ENCODE results near the gene WNT4. TPM values are rescaled to one million over a fixed set of nuclear protein-coding genes. Genes with fewer than 3 reads are reported as not detected.

The WNT4 gene
- total RNA-seq, 1 experiment from 2014 or later: 0.70 TPM

GRCh38 chr1:22186311-22186710 is 43.4 kb upstream of the WNT4 start (continued):
- TF ChIP-seq, protein P1, sequence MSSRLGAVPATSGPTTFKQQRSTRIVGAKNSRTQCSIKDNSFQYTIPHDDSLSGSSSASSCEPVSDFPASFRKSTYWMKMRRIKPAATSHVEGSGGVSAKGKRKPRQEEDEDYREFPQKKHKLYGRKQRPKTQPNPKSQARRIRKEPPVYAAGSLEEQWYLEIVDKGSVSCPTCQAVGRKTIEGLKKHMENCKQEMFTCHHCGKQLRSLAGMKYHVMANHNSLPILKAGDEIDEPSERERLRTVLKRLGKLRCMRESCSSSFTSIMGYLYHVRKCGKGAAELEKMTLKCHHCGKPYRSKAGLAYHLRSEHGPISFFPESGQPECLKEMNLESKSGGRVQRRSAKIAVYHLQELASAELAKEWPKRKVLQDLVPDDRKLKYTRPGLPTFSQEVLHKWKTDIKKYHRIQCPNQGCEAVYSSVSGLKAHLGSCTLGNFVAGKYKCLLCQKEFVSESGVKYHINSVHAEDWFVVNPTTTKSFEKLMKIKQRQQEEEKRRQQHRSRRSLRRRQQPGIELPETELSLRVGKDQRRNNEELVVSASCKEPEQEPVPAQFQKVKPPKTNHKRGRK (CRISPR knock-in tag; IDR thresholded peaks at IDR 0.05; ENCODE audit: borderline replicate concordance): no peak
- TF ChIP-seq HMGXB4 (CRISPR knock-in tag; IDR thresholded peaks at IDR 0.05): no peak
- TF ChIP-seq ZNF423 (CRISPR knock-in tag; IDR thresholded peaks at IDR 0.05): no peak
- no peak for TF ChIP-seq KAT7 (CRISPR knock-in tag; IDR thresholded peaks at IDR 0.05; ENCODE audit: borderline replicate concordance)
- no peak for TF ChIP-seq ZNF263 (CRISPR knock-in tag; IDR thresholded peaks at IDR 0.05; ENCODE audit: low read depth)
- TF ChIP-seq, protein P2, sequence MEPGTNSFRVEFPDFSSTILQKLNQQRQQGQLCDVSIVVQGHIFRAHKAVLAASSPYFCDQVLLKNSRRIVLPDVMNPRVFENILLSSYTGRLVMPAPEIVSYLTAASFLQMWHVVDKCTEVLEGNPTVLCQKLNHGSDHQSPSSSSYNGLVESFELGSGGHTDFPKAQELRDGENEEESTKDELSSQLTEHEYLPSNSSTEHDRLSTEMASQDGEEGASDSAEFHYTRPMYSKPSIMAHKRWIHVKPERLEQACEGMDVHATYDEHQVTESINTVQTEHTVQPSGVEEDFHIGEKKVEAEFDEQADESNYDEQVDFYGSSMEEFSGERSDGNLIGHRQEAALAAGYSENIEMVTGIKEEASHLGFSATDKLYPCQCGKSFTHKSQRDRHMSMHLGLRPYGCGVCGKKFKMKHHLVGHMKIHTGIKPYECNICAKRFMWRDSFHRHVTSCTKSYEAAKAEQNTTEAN (CRISPR knock-in tag; IDR thresholded peaks at IDR 0.05): no peak
- TF ChIP-seq, protein P3, sequence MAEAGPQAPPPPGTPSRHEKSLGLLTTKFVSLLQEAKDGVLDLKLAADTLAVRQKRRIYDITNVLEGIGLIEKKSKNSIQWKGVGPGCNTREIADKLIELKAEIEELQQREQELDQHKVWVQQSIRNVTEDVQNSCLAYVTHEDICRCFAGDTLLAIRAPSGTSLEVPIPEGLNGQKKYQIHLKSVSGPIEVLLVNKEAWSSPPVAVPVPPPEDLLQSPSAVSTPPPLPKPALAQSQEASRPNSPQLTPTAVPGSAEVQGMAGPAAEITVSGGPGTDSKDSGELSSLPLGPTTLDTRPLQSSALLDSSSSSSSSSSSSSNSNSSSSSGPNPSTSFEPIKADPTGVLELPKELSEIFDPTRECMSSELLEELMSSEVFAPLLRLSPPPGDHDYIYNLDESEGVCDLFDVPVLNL (CRISPR knock-in tag; IDR thresholded peaks at IDR 0.05; ENCODE audit: borderline replicate concordance, low read depth): no peak
- TF ChIP-seq ZNF232 (CRISPR knock-in tag; IDR thresholded peaks at IDR 0.05): no peak
- TF ChIP-seq HMGA2 (CRISPR knock-in tag; IDR thresholded peaks at IDR 0.05): no peak
- no peak for TF ChIP-seq TEAD4 (CRISPR knock-in tag; IDR thresholded peaks at IDR 0.05)
- no peak for TF ChIP-seq ZNF396 (CRISPR knock-in tag; IDR thresholded peaks at IDR 0.05; ENCODE audit: borderline replicate concordance)
- TF ChIP-seq ETV6 (CRISPR knock-in tag; IDR thresholded peaks at IDR 0.05): no peak

- Mint-ChIP-seq H3K36me3 (no peaks in the 10 kb centered on the region), H3K4me1 (0 out of 2 replicates have a peak, but pooled peaks cover 3% of the 10 kb centered on the region), H3K9me3 (no peaks in the 10 kb centered on the region), H3K27me3 (ENCODE audit: low read depth) (peaks cover 3% of the 10 kb centered on the region; the same call in 1 of the 2 replicates), H3K27ac (no peak overlapping the region), H3K4me3 (no peak overlapping the region)
- DNase-seq (ENCODE audit: low spot score) (peak; percentile 58), ATAC-seq (peak; percentile 58)
- TF ChIP-seq E2F5 (CRISPR knock-in tag; IDR thresholded peaks at IDR 0.05): no peak
- TF ChIP-seq ETV6 (CRISPR knock-in tag; IDR thresholded peaks at IDR 0.05): no peak
- TF ChIP-seq, protein P4, sequence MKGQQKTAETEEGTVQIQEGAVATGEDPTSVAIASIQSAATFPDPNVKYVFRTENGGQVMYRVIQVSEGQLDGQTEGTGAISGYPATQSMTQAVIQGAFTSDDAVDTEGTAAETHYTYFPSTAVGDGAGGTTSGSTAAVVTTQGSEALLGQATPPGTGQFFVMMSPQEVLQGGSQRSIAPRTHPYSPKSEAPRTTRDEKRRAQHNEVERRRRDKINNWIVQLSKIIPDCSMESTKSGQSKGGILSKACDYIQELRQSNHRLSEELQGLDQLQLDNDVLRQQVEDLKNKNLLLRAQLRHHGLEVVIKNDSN (CRISPR knock-in tag; IDR thresholded peaks at IDR 0.05): no peak
- ChIA-PET CTCF (interaction anchor here (1.1 kb wide), 1 partner anchor 18 kb away, joined by 3 read pairs; no protein-coding TSS in a partner anchor), POLR2A (no interaction called here)
Measured at GRCh38 chr1:22184892-22185612, 42.2 kb upstream of the WNT4 start.

GRCh38 chr1:22184454-22184853 is 41.6 kb upstream of the WNT4 start:
- ChIA-PET CTCF (interaction anchor here (0.6 kb wide), 1 partner anchor 115 kb away, joined by 3 read pairs; no protein-coding TSS in a partner anchor), POLR2A (interaction anchor here (0.6 kb wide), 1 partner anchor 44 kb away, joined by 3 read pairs; no protein-coding TSS in a partner anchor)
- peaks cover 3% of the 10 kb centered on the region; the same call in 1 of the 2 replicates for H3K9me3 Mint-ChIP-seq
- TF ChIP-seq ZNF416 (CRISPR knock-in tag; IDR thresholded peaks at IDR 0.05) (no peak), STAT6 (CRISPR knock-in tag; conservative IDR thresholded peaks at IDR 0.05; ENCODE audit: low read depth) (no peak)
- TF ChIP-seq, protein P4 (CRISPR knock-in tag; IDR thresholded peaks at IDR 0.05): no peak
- TF ChIP-seq, protein P1 (CRISPR knock-in tag; IDR thresholded peaks at IDR 0.05; ENCODE audit: borderline replicate concordance): no peak

More at GRCh38 chr1:22184454-22184853, 41.6 kb upstream of the WNT4 start:
- H3K4me3 Mint-ChIP-seq: no peak overlapping the region
- H3K36me3 Mint-ChIP-seq: no peaks in the 10 kb centered on the region
- no peak for ATAC-seq
- H3K27me3 Mint-ChIP-seq (ENCODE audit: low read depth): peaks cover 3% of the 10 kb centered on the region; the same call in 1 of the 2 replicates
- no peak overlapping the region for H3K27ac Mint-ChIP-seq
- H3K4me1 Mint-ChIP-seq: 0 out of 2 replicates have a peak, but pooled peaks cover 3% of the 10 kb centered on the region
- no peak for DNase-seq (ENCODE audit: low spot score)

Measured in WTC11 (cell line).